Left hindlimb (tissue), 1 donor: ENCODE results near the gene AGBL3.

Experiments
- DNase-seq: peaks from one replicate; pipeline ENCODE4 v3.0.0-alpha.2; 2018

AGBL3 gene

GRCh38 chr7:134986363-134987251 lies at the start of gene AGBL3:
AGBL3 (plus strand) TSS chr7:134986508; CDS start chr7:134987934, 1,426 bp downstream.
- peak; percentile 98 for DNase-seq

GRCh38 chr7:134936893-134937510 lies 49.3 kb upstream of the AGBL3 start:
- no peak for DNase-seq

- no peak for DNase-seq
These were observed 48.2 kb upstream of the AGBL3 start for GRCh38 chr7:134938141-134938540.

- no peak for DNase-seq
These were observed 47.2 kb upstream of the AGBL3 start for GRCh38 chr7:134939136-134939535.

GRCh38 chr7:134940729-134941128 lies 45.6 kb upstream of the AGBL3 start:
- DNase-seq = no peak

- no peak for DNase-seq
These were observed 45.0 kb upstream of the AGBL3 start for GRCh38 chr7:134941185-134941900.

GRCh38 chr7:134941952-134942351 lies 44.4 kb upstream of the AGBL3 start:
- DNase-seq = no peak

- DNase-seq = no peak
These were observed 43.4 kb upstream of the AGBL3 start for GRCh38 chr7:134942690-134943466.

GRCh38 chr7:134943785-134944400 lies 42.4 kb upstream of the AGBL3 start:
- DNase-seq = no peak

- no peak for DNase-seq
These were observed 40.6 kb upstream of the AGBL3 start for GRCh38 chr7:134945691-134946090.

- DNase-seq = no peak
These were observed 40.0 kb upstream of the AGBL3 start for GRCh38 chr7:134946260-134946659.

- DNase-seq = no peak
These were observed 39.0 kb upstream of the AGBL3 start for GRCh38 chr7:134947329-134947728.

GRCh38 chr7:134947831-134948230 lies 38.5 kb upstream of the AGBL3 start:
- DNase-seq = no peak

- no peak for DNase-seq
These were observed 38.1 kb upstream of the AGBL3 start for GRCh38 chr7:134948246-134948645.

GRCh38 chr7:134948736-134949135 lies 37.6 kb upstream of the AGBL3 start:
- DNase-seq = no peak

GRCh38 chr7:134949171-134949570 lies 37.1 kb upstream of the AGBL3 start:
- no peak for DNase-seq

GRCh38 chr7:134954197-134955082 lies 31.9 kb upstream of the AGBL3 start:
- DNase-seq = no peak

GRCh38 chr7:134957005-134957404 lies 29.3 kb upstream of the AGBL3 start:
- no peak for DNase-seq

- DNase-seq = no peak
These were observed 26.5 kb upstream of the AGBL3 start for GRCh38 chr7:134959810-134960209.

- no peak for DNase-seq
These were observed 24.0 kb upstream of the AGBL3 start for GRCh38 chr7:134962270-134962780.

GRCh38 chr7:134963036-134963435 lies 23.3 kb upstream of the AGBL3 start:
- peak; percentile 42 for DNase-seq
